ENCODE measurements around the gene NUDT2. TPM values are rescaled to one million over a fixed set of nuclear protein-coding genes. Genes with fewer than 3 reads are reported as not detected.

Gene NUDT2
- total RNA-seq, 1 experiment from 2014 or later = 30.6 TPM

DNA sequence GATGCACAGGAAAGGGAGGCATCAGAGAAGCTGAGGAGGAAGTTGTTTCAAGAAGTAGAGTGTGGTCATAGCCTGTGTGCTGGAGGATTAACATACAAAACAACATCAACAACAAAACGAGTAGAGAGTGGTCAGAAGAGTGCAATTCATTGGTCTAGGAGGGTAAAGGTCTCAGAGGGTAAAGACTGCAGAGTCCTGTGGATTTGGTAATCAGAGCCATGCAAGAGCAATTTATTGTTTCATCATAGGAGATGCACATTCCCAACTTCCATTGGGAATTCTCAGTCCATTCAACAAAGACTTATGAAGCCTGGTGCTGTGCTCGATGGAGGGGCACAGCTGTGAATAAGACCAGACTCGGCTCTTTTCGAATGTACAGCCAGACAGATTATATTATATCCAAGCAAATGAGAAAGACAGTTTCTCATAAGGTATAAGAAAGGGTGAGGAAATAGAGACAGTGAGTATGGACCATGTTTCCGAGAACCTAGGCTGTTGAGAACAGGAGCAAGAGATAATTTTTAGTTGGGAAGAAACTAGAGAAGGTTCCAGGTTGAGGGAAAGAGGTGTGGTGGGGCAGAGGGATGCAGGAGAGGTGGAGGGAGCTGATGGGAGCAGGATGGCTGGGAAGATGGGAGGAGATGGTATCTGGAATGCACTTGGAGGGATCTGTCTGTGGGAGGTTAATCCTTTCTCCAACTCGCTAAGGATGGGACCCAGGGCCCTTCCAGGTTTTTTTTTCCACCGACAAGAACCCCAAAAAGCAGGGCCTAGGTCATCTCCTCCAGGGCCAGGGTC is 55.2 kb downstream of the NUDT2 start:
- DNase-seq (ENCODE audit: low read depth) = peak; percentile 42

- no peak for DNase-seq (ENCODE audit: low read depth)
Observed at GRCh38 chr9:34385561-34386230, 56.3 kb downstream of the NUDT2 start.

GRCh38 chr9:34386656-34387055 is 57.3 kb downstream of the NUDT2 start:
- no peak for DNase-seq (ENCODE audit: low read depth)

GRCh38 chr9:34387239-34387638 is 57.9 kb downstream of the NUDT2 start:
- no peak for DNase-seq (ENCODE audit: low read depth)

- no peak for DNase-seq (ENCODE audit: low read depth)
Observed at GRCh38 chr9:34392511-34392910, 63.1 kb downstream of the NUDT2 start.

Other genes starting within 250 kb of the NUDT2 start
- 21.7 and 25.0 TPM in 2 replicates for gene DCAF12, start 202.9 kb upstream of the NUDT2 start, total RNA-seq (2014; rRNA removed)
- 23.4 and 25.5 TPM in 2 replicates for gene UBAP1, start 150.5 kb upstream of the NUDT2 start, total RNA-seq (2014; rRNA removed)
- 5.1 and 5.6 TPM in 2 replicates for gene KIF24, start 301 bp upstream of the NUDT2 start, total RNA-seq (2014; rRNA removed)
- gene MYORG, start 47.3 kb downstream of the NUDT2 start, total RNA-seq (2014; rRNA removed) = 1.2 and 1.5 TPM in 2 replicates
- gene FAM219A, start 129.0 kb downstream of the NUDT2 start, total RNA-seq (2014; rRNA removed) = 13.0 and 17.6 TPM in 2 replicates
- gene DNAI1, start 129.2 kb downstream of the NUDT2 start, total RNA-seq (2014; rRNA removed) = not detected in 2 replicates
- 0.29 TPM in 1 of 2 replicates, not detected in the other for gene ENHO, start 193.4 kb downstream of the NUDT2 start, total RNA-seq (2014; rRNA removed)